Trophoblast cell (in vitro differentiated cells and primary cell): ENCODE results near the gene FANCL.

ENCODE experiments used
- DNase-seq, 2 donors: peaks; one replicate each; pipeline ENCODE4 v3.0.0-alpha.2; 2016
- H2AFZ ChIP-seq: 2 replicates; pipeline ENCODE4 v1.6.1; 2013; ENCODE audit warnings: low read length, moderate library complexity, mild to moderate bottlenecking; ENCODE audit not compliant: insufficient read depth, poor library complexity
- H2AK5ac ChIP-seq: 2 replicates; pipeline ENCODE4 v1.6.1; 2013; ENCODE audit warnings: mild to moderate bottlenecking, low read length
- H2BK120ac ChIP-seq: 2 replicates; pipeline ENCODE4 v1.6.1; 2013; ENCODE audit warnings: low read length, mild to moderate bottlenecking, moderate library complexity; ENCODE audit not compliant: insufficient read depth, poor library complexity
- H2BK12ac ChIP-seq: 2 replicates; pipeline ENCODE4 v1.6.1; 2013; ENCODE audit warnings: mild to moderate bottlenecking, low read length, moderate library complexity
- H2BK5ac ChIP-seq: 2 replicates; pipeline ENCODE4 v1.6.1; 2013; ENCODE audit warnings: low read length, low read depth, moderate library complexity, mild to moderate bottlenecking; ENCODE audit not compliant: poor library complexity
- H3K14ac ChIP-seq: 2 replicates; pipeline ENCODE4 v1.6.1; 2013; ENCODE audit warnings: mild to moderate bottlenecking, low read length
- H3K18ac ChIP-seq: 2 replicates; pipeline ENCODE4 v1.6.1; 2013; ENCODE audit warnings: mild to moderate bottlenecking, low read length
- H3K23ac ChIP-seq: 2 replicates; pipeline ENCODE4 v1.6.1; 2013; ENCODE audit warnings: low read length
- H3K27ac ChIP-seq: 2 replicates; pipeline ENCODE4 v1.5.1; 2013; ENCODE audit warnings: low read depth, mild to moderate bottlenecking, inconsistent platforms, low read length, moderate library complexity
- H3K27me3 ChIP-seq: 2 replicates; pipeline ENCODE4 v1.6.1; 2013; ENCODE audit warnings: inconsistent platforms, mild to moderate bottlenecking, low read length, moderate library complexity; ENCODE audit not compliant: insufficient read depth
- H3K36me3 ChIP-seq, 2 experiments: 1 replicate in 1 of 2; 2 replicates in 1 of 2; pipeline ENCODE4 v1.6.1; 2013; ENCODE audit warnings: low read length in 2 of 2, mild to moderate bottlenecking in 2 of 2, moderate library complexity in 1 of 2; ENCODE audit not compliant: insufficient read depth in 2 of 2, control insufficient read depth in 1 of 2
- H3K4ac ChIP-seq: 2 replicates; pipeline ENCODE4 v1.6.1; 2013; ENCODE audit warnings: low read depth, mild to moderate bottlenecking, low read length, moderate library complexity
- H3K4me1 ChIP-seq, 2 experiments: 1 replicate in 1 of 2; 2 replicates in 1 of 2; pipeline ENCODE4 v1.6.1; 2013; ENCODE audit warnings: low read length in 2 of 2, mild to moderate bottlenecking in 2 of 2, moderate library complexity in 1 of 2; ENCODE audit not compliant: insufficient read depth in 2 of 2, control insufficient read depth in 1 of 2
- H3K4me2 ChIP-seq: 2 replicates; pipeline ENCODE4 v1.6.1; 2013; ENCODE audit warnings: inconsistent platforms, mild to moderate bottlenecking, low read length, moderate library complexity
- H3K4me3 ChIP-seq: 2 replicates; pipeline ENCODE4 v1.5.1; 2013; ENCODE audit warnings: mild to moderate bottlenecking, low read depth, low read length, inconsistent platforms
- H3K79me1 ChIP-seq: one replicate; pipeline ENCODE4 v1.6.1; 2013; ENCODE audit warnings: low read length
- H3K79me2 ChIP-seq: 2 replicates; pipeline ENCODE4 v1.6.1; 2013; ENCODE audit warnings: low read length, mild to moderate bottlenecking; ENCODE audit not compliant: control insufficient read depth, insufficient read depth, poor library complexity
- H3K9ac ChIP-seq: 2 replicates; pipeline ENCODE4 v1.6.1; 2013; ENCODE audit warnings: mild to moderate bottlenecking, low read length
- H3K9me3 ChIP-seq: 2 replicates; pipeline ENCODE4 v1.6.1; 2013; ENCODE audit warnings: low read depth, mild to moderate bottlenecking, control low read depth, inconsistent platforms, low read length; ENCODE audit not compliant: insufficient read depth
- H4K12ac ChIP-seq: 2 replicates; pipeline ENCODE4 v1.6.1; 2013; ENCODE audit warnings: low read depth, mild to moderate bottlenecking, low read length, moderate library complexity
- H4K8ac ChIP-seq: 2 replicates; pipeline ENCODE4 v1.6.1; 2013; ENCODE audit warnings: low read depth, mild to moderate bottlenecking, low read length, moderate library complexity
- H4K91ac ChIP-seq: one replicate; pipeline ENCODE4 v1.6.1; 2013; ENCODE audit warnings: low read depth, mild to moderate bottlenecking, low read length, moderate library complexity
- WGBS: extraction: QIAGEN DNeasy Blood & Tissue Kit; methylation state at CpG from one replicate; pipeline ENCODE4 v1.1.7; 2013; ENCODE audit warnings: missing lambda C conversion rate; ENCODE audit not compliant: insufficient read length, insufficient coverage; ENCODE audit errors: extremely low coverage; 5-methylcytosine and 5-hydroxymethylcytosine counted together

FANCL gene

GRCh38 chr2:58127111-58127510, 114.0 kb downstream of the FANCL start:
- no peak overlapping the region for H3K4ac ChIP-seq
- H3K9me3 ChIP-seq = no peaks in the 10 kb centered on the region
- H3K79me1 ChIP-seq = no peaks in the 10 kb centered on the region
- H3K18ac ChIP-seq = no peak overlapping the region
- H3K79me2 ChIP-seq = no peaks in the 10 kb centered on the region
- H2BK120ac ChIP-seq = no peak overlapping the region
- H3K4me2 ChIP-seq = no peak overlapping the region
- WGBS = no CpG with 5 or more reads among the region's 3 CpGs
- no peak overlapping the region for H4K91ac ChIP-seq
- no peak overlapping the region for H2AFZ ChIP-seq
- H2BK12ac ChIP-seq = no peak overlapping the region
- no peak overlapping the region for H3K14ac ChIP-seq
- H3K4me3 ChIP-seq = no peak overlapping the region
- H2AK5ac ChIP-seq = no peak overlapping the region
- peaks cover 0 to 1% of the 10 kb centered on the region in 2 experiments for H3K4me1 ChIP-seq
- no peak overlapping the region for H3K23ac ChIP-seq
- H3K27ac ChIP-seq = no peak overlapping the region
- DNase-seq = no peak
- H4K8ac ChIP-seq = no peak overlapping the region
- H3K27me3 ChIP-seq = no peaks in the 10 kb centered on the region
- H3K36me3 ChIP-seq = peaks cover 0 to 1% of the 10 kb centered on the region in 2 experiments
- no peak overlapping the region for H3K9ac ChIP-seq
- no peak overlapping the region for H2BK5ac ChIP-seq
- H4K12ac ChIP-seq = no peak overlapping the region

GRCh38 chr2:58122540-58122939, 118.6 kb downstream of the FANCL start:
- H2AFZ ChIP-seq = no peak overlapping the region
- peaks cover 0 to 1% of the 10 kb centered on the region in 2 experiments for H3K36me3 ChIP-seq
- H2AK5ac ChIP-seq = no peak overlapping the region
- H2BK120ac ChIP-seq = no peak overlapping the region
- no peak overlapping the region for H3K4me2 ChIP-seq
- no peaks in the 10 kb centered on the region for H3K27me3 ChIP-seq
- H3K79me2 ChIP-seq = no peaks in the 10 kb centered on the region
- H4K8ac ChIP-seq = no peak overlapping the region
- no peak overlapping the region for H3K9ac ChIP-seq
- no peak overlapping the region for H2BK12ac ChIP-seq
- WGBS = no CpG with 5 or more reads among the region's 3 CpGs
- H3K27ac ChIP-seq = no peak overlapping the region
- H3K14ac ChIP-seq = no peak overlapping the region
- H3K9me3 ChIP-seq = no peaks in the 10 kb centered on the region
- H3K79me1 ChIP-seq = no peaks in the 10 kb centered on the region
- H3K4me1 ChIP-seq = no peaks in the 10 kb centered on the region
- no peak overlapping the region for H4K12ac ChIP-seq
- no peak overlapping the region for H3K18ac ChIP-seq
- no peak overlapping the region for H3K4ac ChIP-seq
- DNase-seq = no peak
- no peak overlapping the region for H3K4me3 ChIP-seq
- no peak overlapping the region for H3K23ac ChIP-seq
- H2BK5ac ChIP-seq = no peak overlapping the region
- no peak overlapping the region for H4K91ac ChIP-seq

- no peak overlapping the region for H4K12ac ChIP-seq
- H3K36me3 ChIP-seq = peaks cover 0 to 1% of the 10 kb centered on the region in 2 experiments
- no peak overlapping the region for H2BK12ac ChIP-seq
- H4K8ac ChIP-seq = no peak overlapping the region
- H2BK5ac ChIP-seq = no peak overlapping the region
- H2BK120ac ChIP-seq = no peak overlapping the region
- H3K79me1 ChIP-seq = no peaks in the 10 kb centered on the region
- no CpG with 5 or more reads among the region's 3 CpGs for WGBS
- DNase-seq = no peak
- no peak overlapping the region for H4K91ac ChIP-seq
- H3K27ac ChIP-seq = no peak overlapping the region
- no peak overlapping the region for H3K14ac ChIP-seq
- H3K27me3 ChIP-seq = no peaks in the 10 kb centered on the region
- H2AFZ ChIP-seq = no peak overlapping the region
- H3K18ac ChIP-seq = no peak overlapping the region
- no peak overlapping the region for H3K4ac ChIP-seq
- no peak overlapping the region for H3K4me3 ChIP-seq
- H3K4me1 ChIP-seq = no peaks in the 10 kb centered on the region
- H3K4me2 ChIP-seq = no peak overlapping the region
- no peak overlapping the region for H3K23ac ChIP-seq
- H3K9ac ChIP-seq = no peak overlapping the region
- H2AK5ac ChIP-seq = no peak overlapping the region
- no peaks in the 10 kb centered on the region for H3K79me2 ChIP-seq
- H3K9me3 ChIP-seq = no peaks in the 10 kb centered on the region
These were observed 119.1 kb downstream of the FANCL start for GRCh38 chr2:58122040-58122439.

GRCh38 chr2:58120626-58121229, 120.4 kb downstream of the FANCL start:
- no CpG with 5 or more reads among the region's 5 CpGs for WGBS
- DNase-seq = no peak
- Histone ChIP-seq H3K18ac (no peak overlapping the region), H4K8ac (no peak overlapping the region), H3K23ac (no peak overlapping the region), H3K36me3 (peaks cover 0 to 1% of the 10 kb centered on the region in 2 experiments), H2BK120ac (no peak overlapping the region), H3K4me3 (no peak overlapping the region), H3K14ac (no peak overlapping the region), H3K27ac (no peak overlapping the region), H3K79me2 (no peaks in the 10 kb centered on the region), H4K91ac (no peak overlapping the region), H2BK5ac (no peak overlapping the region), H3K9me3 (no peaks in the 10 kb centered on the region), H3K79me1 (no peaks in the 10 kb centered on the region), H2AFZ (no peak overlapping the region), H3K4ac (no peak overlapping the region), H3K4me1 (no peaks in the 10 kb centered on the region), H2BK12ac (no peak overlapping the region), H3K27me3 (no peaks in the 10 kb centered on the region), H3K9ac (no peak overlapping the region), H2AK5ac (no peak overlapping the region), H3K4me2 (no peak overlapping the region), H4K12ac (no peak overlapping the region)
